ENCODE data around the gene MYL7.
A peak's percentile ranks its signal among the peaks of the same experiment; 100 is the strongest.

The MYL7 gene

DNA sequence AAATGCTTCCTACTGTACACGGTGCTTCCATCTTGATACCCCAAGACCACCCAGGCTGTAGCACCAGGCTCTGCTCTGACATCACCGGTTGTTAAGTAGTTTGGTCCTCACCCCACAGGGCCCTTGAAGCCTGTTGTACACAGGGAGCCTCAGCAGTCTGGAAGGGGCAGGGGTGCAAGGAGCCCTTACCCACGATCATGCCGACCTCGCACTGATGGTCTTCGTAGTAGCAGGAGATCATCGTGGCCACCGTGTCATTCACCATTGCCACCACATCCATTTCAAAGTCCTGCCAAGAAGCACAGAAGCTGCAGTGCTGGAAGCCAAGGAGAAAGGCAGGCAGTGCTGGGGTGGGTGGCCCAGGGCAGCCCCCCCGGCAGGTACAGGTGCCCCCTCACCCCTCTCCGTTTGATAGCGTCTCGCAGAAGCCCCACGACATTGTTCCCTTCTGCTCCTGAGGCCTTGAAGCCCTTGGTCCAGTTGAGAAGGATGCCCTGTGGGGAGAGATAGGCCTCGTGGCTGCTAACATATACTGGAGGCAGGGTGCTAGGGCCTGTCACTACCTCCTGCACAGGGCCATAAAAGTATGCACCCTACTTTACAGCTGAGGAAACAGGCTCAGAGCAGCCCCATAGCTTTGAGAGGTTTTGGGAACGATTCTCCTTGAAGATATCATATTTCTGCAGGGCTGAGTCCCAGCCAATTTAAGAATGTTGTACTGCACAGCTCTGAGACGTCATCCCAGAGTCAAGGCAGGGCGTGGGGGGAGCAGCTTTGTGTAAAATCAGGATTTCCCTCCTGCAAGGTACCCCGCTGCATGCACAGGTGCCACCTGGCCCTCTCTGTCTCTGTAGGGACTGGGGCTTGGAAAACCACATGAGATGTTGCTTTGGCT lies 8.7 kb upstream of the MYL7 start:
- no peak for DNase-seq

DNA sequence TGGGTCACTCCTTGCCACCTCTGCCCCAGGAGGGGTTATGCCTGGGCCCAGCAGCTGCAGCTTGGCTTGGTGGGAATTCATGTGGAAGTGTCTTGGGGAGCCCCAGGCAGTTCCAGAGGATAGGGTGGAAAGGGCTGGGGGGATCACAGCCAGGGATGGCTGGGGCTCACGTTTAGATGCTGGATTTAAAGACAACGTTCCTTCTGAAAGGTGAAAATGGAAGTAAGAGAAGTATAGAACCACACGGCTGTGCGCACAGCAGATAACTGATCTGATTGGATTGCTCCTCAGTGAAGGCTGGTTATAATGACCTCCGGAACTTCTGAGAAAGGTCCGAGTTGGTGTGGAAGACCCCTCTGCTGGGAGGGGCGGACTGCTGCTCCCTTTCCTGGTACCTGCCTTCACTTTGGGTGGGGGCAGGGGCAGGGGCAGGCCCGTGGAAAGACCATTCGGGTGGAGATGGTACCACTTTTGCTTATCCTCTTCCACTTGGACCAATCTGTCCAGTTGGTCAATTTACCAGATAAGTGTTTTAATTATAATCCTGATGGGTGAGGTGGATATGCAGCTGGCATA lies 7.9 kb upstream of the MYL7 start:
- no peak for DNase-seq

DNA sequence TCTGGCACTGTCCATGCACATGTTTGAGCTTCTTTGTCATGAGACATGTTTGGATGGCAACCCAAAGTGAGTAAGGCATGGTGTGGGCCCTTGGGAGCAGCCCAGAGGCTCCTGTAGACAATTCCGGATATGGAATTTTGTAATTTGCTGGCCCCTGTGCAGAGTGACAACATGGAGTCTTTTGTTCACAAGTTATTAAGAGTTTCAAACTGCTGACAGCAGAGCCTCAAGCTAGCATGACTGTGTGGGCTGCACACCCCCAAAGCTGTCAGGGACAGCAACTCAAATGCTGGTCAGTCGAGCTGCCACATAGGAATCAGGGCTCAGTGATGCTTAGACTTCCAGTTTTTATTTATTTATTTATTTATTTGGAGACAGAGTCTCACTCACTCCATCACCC lies 7.0 kb upstream of the MYL7 start:
- DNase-seq, result no peak

DNA sequence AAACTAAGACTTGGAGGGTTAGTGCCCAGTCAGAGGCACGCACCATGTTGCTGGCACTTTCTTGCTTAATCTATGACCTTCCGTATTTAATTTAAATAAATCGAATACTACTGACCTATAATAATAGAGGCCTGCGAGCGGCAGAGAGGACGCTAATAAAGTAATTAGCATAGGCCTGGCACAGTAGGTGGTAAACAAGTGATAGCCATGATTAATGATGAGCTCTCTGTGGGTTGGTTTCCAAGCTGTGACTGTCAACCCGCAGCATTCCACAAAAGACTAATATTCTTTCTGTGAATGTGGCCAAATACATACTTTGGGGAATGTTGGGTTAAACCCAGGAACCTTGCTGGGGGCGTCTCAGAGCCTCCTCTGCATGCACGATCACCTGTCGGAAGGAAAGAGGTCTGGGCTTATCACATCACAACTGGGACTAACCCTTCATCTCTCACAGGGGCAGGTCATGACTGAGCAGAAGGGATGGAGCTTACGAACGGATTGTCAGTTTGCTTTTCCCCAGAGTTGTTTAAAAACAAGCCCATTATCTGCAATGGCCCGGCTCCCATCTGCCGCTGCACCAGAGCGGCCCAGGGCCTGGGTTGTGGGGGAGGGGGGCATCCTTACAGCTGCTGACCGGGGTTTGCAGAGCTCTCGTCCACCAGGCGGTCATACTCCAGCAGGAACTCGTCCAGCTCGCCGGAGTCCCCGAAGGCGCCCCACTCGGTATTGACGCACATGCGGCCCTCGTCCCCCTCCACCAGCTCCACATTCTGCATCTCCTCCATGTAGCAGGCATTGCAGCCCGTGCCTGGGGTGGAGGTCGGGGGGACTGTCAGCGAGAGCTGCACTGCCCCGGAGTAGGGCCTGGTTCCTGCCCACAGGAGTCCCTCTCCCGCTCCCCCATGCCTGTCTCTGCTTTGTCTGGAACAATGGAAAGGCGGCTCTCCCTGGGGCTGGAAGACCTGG lies 6.2 kb upstream of the MYL7 start:
- DNase-seq, result no peak

DNA sequence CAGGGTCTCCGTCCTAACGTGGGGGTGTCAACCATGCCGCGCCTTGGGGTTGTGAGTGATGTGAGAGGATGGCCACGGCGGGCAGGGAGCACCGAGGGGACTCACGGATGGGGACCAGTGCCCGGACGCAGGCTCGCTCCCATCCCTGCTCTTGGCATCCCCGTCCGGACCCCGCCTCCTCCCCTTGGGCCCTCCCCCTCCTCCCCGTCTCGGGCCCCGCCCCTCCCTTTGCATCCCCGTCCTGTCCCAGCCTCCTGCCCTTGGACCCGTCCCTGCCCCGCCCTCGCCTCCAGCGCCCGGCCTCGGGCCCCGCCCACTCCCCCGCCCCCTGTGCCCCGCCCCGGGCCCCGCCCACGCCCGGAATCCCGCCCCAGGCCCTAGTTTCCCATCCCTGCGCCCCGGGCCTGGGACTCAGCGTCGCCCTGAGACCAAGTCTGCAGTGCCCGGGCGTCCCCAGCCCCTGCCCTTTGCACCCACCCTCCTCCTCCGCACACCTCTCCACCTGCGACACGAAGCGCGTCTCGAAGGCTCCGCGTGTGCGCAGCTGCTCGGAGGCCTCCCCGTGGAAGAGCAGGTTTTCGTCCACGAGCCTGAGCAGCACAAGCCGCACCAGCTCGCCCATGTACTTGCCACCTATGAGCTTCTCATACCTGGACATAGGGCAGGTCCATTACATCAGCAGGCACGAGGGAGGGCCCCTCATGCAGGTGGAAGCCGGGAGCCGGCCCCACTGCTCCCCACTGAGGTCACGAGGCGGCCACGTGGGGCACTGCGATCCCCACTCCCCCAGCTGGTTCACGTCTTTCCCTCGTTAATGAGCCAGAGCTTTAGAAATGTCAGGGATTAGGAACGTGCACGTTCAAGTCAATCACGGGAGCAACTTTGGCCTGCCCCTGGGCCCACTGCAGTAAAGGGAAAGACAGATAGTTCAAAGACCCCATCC lies 5.1 kb upstream of the MYL7 start:
- no peak for DNase-seq

DNA sequence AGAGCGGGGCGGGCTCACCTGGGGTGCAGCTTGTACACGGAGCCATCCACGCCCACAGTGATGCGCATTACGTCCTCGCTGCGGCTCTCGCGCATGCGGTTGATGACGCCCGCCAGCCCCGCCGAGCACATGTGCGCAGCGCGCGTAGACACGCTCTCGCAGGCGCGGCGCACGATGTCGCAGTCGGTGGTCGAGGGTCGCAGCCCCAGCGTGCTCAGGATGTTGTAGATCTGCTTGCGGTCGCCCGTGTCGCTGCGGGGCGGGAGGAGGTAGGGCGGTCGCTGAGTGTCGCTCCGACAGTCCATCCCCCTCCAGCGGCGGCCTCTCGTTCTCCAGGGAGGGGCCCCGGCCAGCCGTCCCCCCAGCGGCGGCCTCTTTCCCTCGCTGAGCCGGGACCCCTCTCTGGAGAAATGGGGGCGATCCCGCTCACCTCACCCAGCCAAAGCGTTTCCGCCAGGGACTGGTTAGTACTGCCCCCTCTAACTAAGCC lies 4.4 kb upstream of the MYL7 start:
- DNase-seq, result no peak

DNA sequence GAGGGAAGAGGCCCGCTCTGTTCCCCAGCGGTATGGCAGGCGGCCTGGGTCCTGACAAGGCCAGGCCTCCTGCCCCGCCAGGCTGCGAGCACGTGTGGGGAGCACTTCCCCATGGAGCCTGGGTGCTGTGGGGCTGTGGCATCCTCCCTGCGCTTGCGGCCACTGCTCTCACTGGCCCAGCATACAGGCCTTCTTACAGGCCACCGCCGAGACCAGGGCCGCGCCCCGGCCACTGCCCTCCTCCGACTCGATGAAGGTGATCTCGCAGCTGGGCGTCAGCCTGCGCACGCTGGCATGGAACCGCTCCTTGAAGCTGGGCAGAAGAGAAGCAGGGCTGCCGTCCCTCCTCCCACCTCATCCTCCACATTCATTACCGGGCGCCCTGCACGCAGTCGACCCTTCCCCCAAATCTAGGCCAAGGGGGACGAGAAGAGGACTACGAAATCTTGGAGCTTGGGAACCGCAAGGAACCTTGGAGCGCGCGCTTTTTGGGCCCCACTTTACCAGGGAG lies 3.9 kb upstream of the MYL7 start:
- DNase-seq, result no peak

DNA sequence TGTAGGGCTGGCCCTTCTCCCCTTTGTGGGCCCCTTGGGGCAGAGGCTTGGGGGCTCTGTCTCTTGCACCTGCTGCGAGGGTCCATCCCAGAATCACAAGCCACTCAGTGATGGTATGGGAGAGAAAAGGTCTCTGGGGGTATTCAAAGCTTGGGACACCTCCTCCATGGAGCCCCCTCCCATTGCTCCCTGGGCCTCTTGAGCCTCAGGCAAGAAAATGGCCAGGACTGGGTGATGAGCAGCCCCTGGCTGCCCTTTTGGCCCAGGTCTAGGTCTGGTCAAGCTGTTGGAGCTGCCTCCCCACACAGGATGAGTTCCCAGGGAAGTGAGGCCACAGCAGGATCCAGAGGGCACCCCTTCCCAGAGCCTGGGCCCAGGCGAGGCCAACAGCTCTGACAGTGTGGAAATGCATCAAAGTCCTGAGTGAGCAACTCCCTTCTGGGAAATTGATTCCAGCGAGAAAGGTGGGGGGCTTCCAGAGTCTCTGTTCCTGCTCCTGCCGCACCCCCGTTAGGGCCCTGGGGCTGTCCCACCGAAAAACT lies 3.4 kb upstream of the MYL7 start:
- DNase-seq, result no peak

DNA sequence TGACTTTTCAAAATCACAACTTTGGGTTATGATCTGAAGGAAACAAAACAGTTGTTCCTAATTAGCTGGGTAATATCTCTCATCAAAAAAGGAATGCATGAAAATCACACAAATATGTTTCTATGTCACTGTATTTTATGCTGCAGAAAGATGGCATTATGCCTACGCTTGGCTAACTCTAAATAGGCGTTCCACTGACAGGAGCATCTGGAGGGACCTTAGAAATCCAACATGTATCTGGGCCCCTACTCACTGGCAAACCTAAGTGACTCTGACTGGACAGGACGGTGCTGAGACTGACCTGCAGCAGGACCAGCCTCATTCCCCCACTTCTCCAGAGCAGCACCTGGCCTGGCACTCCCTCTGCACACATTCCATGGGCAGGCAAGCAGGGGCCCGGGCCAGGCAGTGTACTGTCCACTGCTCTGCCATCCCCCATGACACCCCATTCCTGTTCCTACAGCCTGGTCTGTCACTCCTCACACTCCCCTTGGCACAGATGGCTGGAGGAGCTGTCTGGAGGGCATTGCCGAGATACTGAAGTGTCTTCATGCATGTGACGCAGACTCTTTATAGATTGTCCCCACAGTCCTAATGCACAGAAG lies 2.6 kb upstream of the MYL7 start:
- no peak for DNase-seq

DNA sequence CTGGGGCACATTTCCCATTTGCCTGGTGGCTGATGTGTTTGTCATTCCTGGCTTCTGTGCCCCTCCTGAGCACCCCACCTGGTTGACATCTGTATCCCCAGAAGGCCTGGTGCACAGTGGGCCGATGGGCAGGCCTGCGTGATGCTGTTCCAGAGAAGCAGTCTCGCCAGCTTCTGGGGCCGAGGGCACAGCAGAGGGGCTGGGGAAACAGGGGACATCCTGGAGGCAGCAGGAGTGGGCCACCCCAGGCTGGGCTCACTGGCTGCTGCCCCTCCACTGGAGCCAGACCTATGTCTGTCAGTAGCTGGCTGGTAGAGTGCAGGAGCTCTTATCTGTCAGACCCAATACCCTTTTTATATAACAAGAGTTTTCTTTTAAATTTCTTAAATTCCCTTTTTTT lies 896 bp upstream of the MYL7 start:
- DNase-seq, result no peak

DNA sequence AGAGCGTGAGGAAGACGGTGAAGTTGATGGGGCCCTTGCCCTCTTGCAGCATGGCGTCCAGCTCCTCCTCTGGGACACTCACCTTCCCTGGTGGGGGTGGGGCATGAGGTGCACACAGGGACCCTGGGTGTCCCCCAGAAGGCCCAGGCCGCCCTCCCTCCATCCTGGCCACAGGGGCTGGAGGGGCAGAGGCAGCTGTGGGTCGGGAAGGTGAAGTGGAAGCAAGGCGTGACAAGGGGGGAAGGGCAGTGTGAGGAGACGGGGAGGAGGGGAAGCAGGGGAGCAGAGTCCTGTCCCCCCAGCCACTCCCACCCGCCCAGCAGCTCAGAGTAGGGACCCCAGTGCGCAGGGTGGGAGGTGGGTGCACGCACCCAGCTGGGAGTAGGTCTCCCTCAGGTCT lies 791 bp downstream of the MYL7 start:
- no peak for DNase-seq

DNA sequence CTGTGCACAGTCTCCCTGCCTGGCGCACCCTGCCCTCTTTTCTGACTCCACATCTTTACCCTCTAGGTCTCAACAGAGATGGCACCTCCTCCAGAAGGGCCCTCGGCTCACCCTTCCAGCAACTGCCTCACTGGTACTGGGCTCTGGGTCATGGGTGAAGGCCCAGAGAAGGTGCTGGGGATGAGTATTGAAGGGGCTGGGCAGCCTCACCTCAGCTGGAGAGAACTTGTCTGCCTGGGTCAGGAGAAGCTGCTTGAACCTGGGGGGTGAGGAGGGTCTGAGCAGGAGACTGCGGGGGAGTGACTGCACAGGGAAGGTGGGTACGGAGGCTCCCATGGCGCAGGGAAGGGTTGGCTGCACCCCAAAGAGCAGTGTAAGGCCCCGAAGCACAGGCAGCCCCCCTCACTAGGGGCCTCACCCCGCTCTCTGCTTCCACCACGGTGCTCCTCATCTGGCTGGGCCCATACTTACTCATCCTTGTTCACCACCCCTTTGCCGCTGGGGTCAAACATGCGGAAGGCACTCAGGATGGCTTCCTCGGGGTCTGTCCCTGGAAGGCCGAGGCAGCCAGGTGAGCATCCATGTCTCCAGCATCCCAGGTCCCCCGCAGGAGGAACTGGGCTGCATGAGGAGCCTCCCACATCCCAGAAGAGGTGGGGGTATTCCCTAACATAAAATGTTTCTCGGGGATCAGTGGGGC lies 1.7 kb downstream of the MYL7 start:
- no peak for DNase-seq

DNA sequence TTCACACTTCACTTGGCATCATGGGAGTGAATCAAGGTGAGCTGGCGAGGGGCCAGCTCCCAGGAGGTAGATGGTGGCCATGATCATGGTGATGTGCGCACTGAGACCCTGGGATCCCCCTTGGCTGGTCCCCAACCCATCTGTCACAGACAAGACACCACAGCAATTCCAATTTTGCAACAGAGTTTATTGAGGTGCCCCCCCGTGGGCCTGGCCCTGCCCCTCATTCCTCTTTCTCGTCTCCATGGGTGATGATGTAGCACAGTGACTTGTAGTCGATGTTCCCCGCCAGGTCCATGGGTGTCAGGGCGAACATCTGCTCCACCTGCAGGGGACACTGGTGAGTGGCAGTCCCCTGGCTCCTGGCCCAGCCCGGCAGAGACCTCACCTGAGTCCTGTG lies 2.4 kb downstream of the MYL7 start:
- DNase-seq, result no peak

DNA sequence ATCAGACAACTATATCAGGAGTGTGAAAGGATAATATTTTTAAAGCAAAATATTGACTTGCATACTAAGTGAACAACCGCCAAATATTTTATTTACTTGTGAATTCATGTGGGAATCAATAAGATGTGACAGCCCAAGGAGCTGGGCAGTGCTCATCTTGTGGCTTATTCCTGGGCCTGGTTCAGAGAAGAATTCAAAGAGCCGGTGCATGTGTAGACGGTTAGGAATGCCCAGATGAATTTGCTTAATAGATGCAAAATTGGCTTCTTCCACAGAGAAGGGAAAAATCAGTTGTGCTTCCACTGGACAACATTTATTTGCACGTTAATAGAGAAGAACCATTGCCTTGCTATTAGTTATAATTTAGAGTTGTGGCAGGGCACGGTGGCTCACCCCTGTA lies 4.4 kb downstream of the MYL7 start:
- no peak for DNase-seq

DNA sequence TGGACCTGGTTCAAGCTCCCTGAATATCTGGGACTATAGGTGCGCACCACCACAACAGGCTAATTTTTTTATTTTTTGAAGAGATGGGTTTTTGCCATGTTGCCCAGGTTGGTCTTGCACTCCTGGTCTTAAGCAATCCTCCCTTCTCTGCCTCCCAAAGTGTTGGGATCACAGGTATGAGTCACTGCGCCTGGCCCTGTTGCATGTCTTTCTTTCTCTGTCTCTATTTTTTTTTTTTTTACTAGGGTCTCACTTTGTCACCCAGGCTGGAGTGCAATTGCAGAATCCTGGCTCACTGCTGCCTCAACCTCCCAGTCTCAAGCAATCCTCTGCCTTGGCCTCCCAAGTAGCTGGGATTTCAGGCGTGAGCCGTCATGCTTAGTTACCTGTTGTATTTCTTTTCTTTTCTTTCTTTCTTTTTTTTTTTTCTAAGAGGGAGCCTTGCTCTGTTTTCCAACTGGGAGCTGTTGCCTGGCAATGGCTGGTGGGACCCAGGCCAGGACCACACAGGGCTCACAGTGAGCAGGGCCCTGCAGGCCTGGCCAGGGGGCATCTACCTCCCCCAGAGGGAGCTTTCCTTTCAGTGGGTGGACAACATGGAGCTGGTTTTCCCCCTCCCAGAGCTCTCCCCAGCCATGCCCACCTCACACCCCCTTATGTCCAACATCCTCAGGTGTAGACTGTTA lies 6.0 kb downstream of the MYL7 start:
- no peak for DNase-seq

DNA sequence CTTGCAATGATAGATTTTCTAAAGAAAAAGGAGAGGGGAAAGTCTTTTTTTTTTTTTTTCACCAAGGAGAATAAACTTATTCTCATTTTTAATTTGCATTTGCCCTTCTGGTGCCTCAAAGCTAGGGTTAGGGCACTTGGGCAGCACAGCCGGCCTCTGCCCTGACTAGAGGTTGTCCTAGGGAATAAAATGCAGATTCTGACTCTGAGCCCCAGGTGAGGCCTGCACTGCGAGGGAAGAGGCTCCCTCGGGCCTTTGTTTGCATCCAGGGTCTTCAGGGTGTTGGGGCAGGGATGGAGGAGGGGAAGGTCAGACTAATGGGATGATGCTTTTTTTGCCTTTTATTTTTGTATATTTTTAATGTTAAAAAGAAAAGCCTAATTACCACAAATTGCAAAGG lies 7.8 kb downstream of the MYL7 start:
- DNase-seq, result no peak

DNA sequence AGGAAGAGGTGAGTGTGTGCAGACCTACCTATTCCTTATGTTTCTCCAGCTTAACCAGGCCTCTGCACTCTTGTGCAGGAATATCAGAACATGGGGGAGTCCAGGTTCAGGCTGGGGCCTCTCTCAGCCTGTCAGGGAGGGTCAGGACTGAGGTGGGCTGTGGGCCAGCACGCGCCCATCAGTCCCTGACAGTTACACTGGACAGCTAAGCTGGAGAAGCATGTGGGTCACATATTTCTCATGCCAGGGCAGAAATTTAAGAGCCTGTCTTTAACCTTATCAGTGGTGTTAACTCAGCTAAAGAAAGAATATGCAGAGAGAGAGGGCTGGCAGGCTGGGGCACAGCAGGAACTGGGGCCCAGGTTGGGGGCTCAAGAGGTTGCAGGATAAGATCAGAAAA lies 9.1 kb downstream of the MYL7 start:
- DNase-seq, result no peak

DNA sequence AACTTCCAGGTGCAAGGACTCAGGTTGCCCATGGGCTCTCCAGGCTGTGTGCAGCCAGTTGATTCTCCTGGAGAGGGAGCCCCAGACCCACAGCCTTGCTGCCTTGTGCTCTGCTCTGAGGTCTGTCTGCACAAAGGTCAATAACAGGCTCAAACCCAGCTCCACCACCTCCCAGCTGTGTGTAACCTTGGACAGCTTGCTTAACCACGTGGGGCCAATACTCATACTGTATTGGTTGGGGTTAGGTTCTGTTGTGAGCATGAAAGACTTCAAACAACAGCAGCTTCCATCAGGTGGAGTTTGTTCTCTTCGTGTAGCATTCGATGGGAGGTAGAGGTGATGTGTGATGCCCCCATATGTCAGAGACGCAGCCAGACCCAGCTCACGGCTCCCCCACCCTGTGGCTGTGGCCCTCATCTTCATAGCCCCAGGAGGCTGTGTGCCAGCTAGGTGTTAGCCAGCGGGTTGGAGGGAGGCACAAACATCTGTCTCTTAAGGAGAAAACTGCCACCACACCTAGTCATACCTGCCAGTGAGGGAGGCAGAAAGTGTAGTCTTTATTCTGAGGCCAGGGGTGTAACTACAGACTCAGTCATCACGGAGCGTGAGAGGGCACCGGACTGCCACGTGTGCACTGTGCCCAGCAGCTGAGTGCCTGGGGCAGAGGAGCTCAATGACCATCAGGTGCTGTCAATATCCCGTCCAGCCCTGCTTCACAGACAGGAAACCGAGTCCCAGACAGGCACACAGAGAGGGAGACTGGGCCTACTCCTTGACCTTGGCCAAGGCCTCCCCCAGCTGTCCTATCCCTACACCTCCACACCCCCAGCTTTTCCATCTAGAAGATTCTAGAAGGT lies 9.7 kb downstream of the MYL7 start:
- peak; percentile 36 for DNase-seq

Data from MV-4-11 (cell line).